Muscle of leg (tissue), 16 donors: Measurements from ENCODE around the gene FAM228B. TPM values are rescaled to one million over a fixed set of nuclear protein-coding genes. Genes with fewer than 3 reads are reported as not detected.
A peak's percentile ranks its signal among the peaks of the same experiment; 100 is the strongest.

ENCODE experiments used
- DNase-seq: peaks from one replicate; pipeline ENCODE4 v3.0.0; 2013
- H3K27ac ChIP-seq: one replicate; pipeline ENCODE4 v1.5.1; 2013; ENCODE audit warnings: mild to moderate bottlenecking, low read length, control low read depth
- H3K27me3 ChIP-seq: one replicate; pipeline ENCODE4 v1.6.1; 2013; ENCODE audit warnings: low read length; ENCODE audit not compliant: control insufficient read depth, insufficient read depth
- H3K36me3 ChIP-seq: one replicate; pipeline ENCODE4 v1.6.1; 2013; ENCODE audit warnings: low read length; ENCODE audit not compliant: control insufficient read depth, insufficient read depth
- H3K4me1 ChIP-seq: one replicate; pipeline ENCODE4 v1.6.1; 2013; ENCODE audit warnings: low read length; ENCODE audit not compliant: control insufficient read depth, insufficient read depth
- H3K4me3 ChIP-seq: one replicate; pipeline ENCODE4 v1.5.1; 2013; ENCODE audit warnings: low read length, control low read depth
- H3K9me3 ChIP-seq: replicated peaks from 2 replicates; pipeline ENCODE4 v1.6.1; 2013; ENCODE audit warnings: low read depth, low read length; ENCODE audit not compliant: control insufficient read depth
- WGBS: methylation state at CpG from one replicate; pipeline ENCODE4 v1.1.5; 2013; ENCODE audit warnings: missing lambda C conversion rate; ENCODE audit not compliant: insufficient coverage; 5-methylcytosine and 5-hydroxymethylcytosine counted together
- long read RNA-seq, 11 donors: transcript quantifications; one replicate each; lab custom pipeline, GENCODE V29; 2026
- polyA plus RNA-seq, 8 donors: library from polyadenylated mRNA; unstranded; fragments of 120-200 nt; gene quantifications; one replicate each; pipeline versions ENCODE4 v1.2.1 to v1.2.3, GENCODE V29; 2013; ENCODE audit warnings: inconsistent platforms in 1 of 8, low replicate concordance in 1 of 8; ENCODE audit not compliant: insufficient read length in 8 of 8, insufficient read depth in 1 of 8
- total RNA-seq: library from RNA; stranded (reverse); fragments of 120-200 nt; gene quantifications from one replicate; pipeline ENCODE4 v1.2.4, GENCODE V29; 2013

The FAM228B gene
- 31.5 TPM for total RNA-seq
- 10 to 100 TPM; 11.2 to 17.3 (median 14.7) TPM for polyA plus RNA-seq
- long read RNA-seq, donor 1 = 0 reads
- long read RNA-seq, donor 2 = 0 reads
- long read RNA-seq, donor 3 = 0 reads
- long read RNA-seq, donor 4 = 0 reads
- long read RNA-seq, donor 5 = 0 reads
- long read RNA-seq, donor 6, partial matches to known transcripts = 0 of 1 reads
- long read RNA-seq, donor 6, other reads (novel, unspliced or antisense) = 0 of 1 reads
- long read RNA-seq, donor 7, partial matches to known transcripts = 0 of 1 reads
- long read RNA-seq, donor 7, other reads (novel, unspliced or antisense) = 0 of 1 reads
- long read RNA-seq, donor 8, partial matches to known transcripts = 0 of 2 reads
- long read RNA-seq, donor 8, other reads (novel, unspliced or antisense) = 0 of 2 reads
- long read RNA-seq, donor 9 = 0 reads
- long read RNA-seq, donor 10, partial matches to known transcripts = 0 of 2 reads
- long read RNA-seq, donor 10, other reads (novel, unspliced or antisense) = 0 of 2 reads
- long read RNA-seq, donor 11, partial matches to known transcripts = 14 of 22 reads
- long read RNA-seq, donor 11, other reads (novel, unspliced or antisense) = 8 of 22 reads

DNA sequence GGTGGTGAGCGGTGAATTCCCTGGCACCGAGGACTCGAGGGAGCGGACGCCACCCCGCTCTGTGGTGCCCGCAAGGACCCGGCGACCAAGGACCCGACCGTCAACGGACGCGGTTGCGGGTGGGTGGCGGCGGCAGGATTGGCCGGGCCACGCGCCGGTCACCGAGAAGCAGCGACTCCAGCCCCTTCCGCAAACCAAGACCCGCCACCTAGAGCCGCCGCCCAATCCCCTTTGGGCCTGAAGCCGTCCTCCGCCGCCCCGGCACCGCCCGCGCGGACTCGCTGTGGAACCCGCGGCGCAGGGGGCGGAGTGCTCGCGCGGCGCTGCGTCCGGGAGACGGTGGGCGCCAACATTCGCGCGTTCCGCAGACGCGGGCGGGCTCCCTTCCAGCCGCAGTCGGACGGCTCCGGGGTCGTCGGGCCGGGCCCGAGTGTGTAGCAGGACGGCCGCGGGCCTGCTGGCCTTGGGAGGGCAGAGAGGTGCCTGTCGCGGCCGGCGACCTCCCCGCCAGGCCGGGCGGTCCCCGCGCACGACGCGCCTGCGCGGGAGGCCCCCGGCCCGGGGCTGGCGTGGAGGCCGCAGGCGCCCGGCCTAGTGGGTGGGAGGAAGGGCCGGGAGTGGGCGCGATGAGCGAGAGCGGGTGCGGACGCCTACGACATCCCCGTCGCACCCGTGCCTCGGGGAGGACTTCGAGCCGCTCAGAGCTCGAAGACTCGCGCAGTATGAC, at the start of gene FAM228B, which contains the start of gene PFN4:
FAM228B (plus strand) TSS at position 275 of the 727 bp plus-strand sequence. CDS start 893 bp downstream, outside the sequence.
PFN4 (minus strand) TSS at position 140 of the 727 bp plus-strand sequence. CDS start 799 bp downstream, outside the sequence.
- Histone ChIP-seq H3K27ac (peak within 1 kb of the TSS; percentile 98), H3K36me3 (no peaks in the 10 kb centered on the region), H3K9me3 (no peaks in the 10 kb centered on the region), H3K4me1 (peaks cover 25% of the 10 kb centered on the region), H3K4me3 (peak within 1 kb of the TSS; percentile 58), H3K27me3 (no peaks in the 10 kb centered on the region)
- DNase-seq = peak; percentile 94
- WGBS = under 1% methylated on average over 103 of the region's 103 CpGs

DNA sequence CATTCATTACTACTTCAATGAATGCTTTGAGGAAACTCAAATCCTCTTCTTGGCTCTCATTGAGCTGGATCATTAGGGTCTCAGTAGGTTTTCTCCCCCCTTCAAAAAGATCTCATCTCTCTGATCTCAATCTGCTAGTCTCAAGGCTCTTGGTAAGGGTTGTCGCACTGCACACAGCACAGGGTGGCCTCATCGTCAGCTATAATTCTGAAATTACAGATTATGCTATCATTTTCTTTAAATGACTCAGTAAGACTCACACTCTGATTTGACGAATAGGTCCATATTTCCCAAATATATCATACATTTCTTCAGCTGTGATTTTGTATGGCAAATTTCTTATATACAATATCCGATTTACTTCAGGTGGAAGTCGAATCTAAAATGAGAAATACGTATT, 49.5 kb upstream of the FAM228B start:
- Histone ChIP-seq H3K36me3 (peaks cover 43% of the 10 kb centered on the region), H3K27ac (no peak overlapping the region), H3K9me3 (no peaks in the 10 kb centered on the region), H3K4me3 (no peak overlapping the region), H3K4me1 (peaks cover 10% of the 10 kb centered on the region), H3K27me3 (no peaks in the 10 kb centered on the region)
- no CpG with 5 or more reads among the region's 6 CpGs for WGBS
- no peak for DNase-seq

DNA sequence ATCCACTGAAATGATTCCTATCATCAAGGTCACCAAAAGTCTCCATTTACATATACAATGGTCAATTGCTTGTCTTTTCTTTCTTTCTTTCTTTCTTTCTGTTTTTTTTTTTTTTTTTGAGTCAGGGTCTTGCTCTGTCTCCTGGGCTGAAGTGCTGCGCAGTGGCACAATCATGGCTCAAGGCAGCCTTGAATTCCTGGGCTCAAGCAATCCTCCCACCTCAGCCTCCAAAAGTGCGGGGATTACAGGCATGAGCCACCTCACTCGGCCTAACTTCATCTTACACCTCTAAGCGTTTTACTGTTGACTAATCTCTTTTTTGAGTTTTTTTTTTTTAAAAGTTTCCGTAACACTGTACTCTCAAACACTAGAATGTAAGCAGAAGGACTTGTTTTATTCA, 48.0 kb upstream of the FAM228B start:
- WGBS = no CpG with 5 or more reads among the region's 5 CpGs

DNA sequence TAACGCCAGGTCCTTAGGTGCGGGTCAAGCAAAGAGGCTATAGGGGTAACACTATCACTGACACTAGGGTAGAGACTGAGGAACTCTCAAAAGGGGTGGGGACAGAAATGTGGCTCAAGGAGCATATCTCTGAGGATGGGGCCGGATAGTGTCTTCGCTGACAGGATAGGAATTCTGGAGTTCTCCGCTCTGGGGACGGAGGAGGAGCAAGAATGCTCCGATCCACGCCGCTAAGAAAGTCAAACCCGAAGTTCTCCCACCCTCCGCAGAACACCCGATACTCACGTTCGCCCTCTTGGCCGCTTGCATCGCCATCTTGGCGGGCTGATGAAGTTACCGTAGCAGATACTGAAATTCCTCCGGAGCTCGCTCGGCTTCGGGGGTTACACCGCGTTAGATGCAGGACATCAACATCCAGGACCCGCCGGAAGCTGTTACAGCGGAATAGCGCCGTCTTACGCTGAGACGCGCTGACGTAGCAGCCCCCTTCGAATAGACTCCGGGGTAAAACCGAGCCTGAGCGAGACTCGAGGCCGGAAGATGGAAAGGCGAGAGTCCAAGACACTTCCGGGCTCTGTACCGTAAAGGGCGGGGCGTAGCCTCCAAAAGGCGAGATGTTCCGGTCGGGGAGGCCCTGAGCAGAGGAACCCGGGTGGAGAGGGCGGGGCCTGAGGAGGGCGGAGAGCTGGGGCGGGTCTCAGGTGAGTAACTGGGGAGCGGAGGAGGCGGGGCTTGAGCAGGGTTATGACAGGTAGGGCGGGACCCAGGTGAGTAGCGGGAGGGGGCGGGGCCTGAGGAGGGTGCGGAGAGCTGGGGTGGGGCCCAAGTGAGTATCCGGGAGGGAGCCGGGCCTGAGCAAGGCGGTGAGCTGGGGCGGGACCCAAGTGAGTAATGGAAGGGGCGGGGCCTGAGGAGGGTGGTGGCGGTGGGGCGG, 47.1 kb upstream of the FAM228B start, which contains the start of gene SF3B6:
SF3B6 (minus strand) TSS at position 412 of the 934 bp plus-strand sequence; CDS start at position 315, 97 bp downstream.
- DNase-seq = peak; percentile 99
- under 1% methylated on average over 60 of the region's 64 CpGs for WGBS

More for the DNA sequence above, 48.0 kb upstream of the FAM228B start:
- H3K36me3 ChIP-seq = peaks cover 39% of the 10 kb centered on the region
- H3K4me1 ChIP-seq = peaks cover 12% of the 10 kb centered on the region
- DNase-seq = no peak
- H3K9me3 ChIP-seq = no peaks in the 10 kb centered on the region
- H3K4me3 ChIP-seq = peak overlapping the region; percentile 89
- no peaks in the 10 kb centered on the region for H3K27me3 ChIP-seq
- H3K27ac ChIP-seq = no peak overlapping the region

DNA sequence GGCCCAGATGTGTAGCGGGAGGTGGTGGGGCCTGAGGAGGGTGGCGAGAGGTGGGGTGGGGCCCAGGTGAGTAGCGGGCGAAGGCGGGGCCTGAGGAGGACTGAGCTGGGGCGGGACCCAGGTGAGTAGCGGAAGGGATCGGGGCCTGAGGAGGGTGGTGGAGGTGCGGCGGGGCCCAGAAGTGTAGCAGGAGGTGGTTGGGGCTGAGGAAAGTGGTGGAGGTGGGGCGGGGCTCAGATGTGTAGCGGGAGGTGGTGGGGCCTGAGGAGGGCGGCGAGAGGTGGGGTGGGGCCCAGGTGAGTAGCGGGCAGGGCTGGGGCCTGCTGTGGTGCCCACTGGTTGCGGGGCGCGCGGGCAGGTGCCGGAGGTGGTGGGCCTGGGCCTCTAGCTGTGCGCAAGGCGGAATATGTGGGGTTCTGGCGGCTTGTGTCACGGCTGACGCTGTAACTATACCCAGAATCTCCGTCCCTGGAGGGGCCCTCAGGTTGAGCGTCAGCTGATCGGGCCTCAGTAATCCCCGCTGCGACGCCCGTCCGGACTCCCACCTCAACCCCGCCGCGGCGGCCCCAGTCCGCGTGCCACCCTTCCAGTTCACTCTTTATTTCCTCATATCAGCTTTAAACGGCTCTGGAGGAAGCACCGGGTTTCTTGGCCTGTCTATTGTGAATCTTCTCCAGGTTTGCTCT, 46.3 kb upstream of the FAM228B start:
- WGBS = 11% methylated on average over 36 of the region's 41 CpGs
- H3K27ac ChIP-seq = peak overlapping the region; percentile 94
- H3K36me3 ChIP-seq = peaks cover 39% of the 10 kb centered on the region
- H3K27me3 ChIP-seq = no peaks in the 10 kb centered on the region
- DNase-seq = peak; percentile 44
- peaks cover 21% of the 10 kb centered on the region for H3K4me1 ChIP-seq
- peak overlapping the region; percentile 89 for H3K4me3 ChIP-seq
- no peaks in the 10 kb centered on the region for H3K9me3 ChIP-seq

More for the DNA sequence above, 47.1 kb upstream of the FAM228B start, which contains the start of gene SF3B6:
- peak within 1 kb of the TSS; percentile 89 for H3K4me3 ChIP-seq
- no peaks in the 10 kb centered on the region for H3K9me3 ChIP-seq
- peak within 1 kb of the TSS; percentile 94 for H3K27ac ChIP-seq
- no peaks in the 10 kb centered on the region for H3K27me3 ChIP-seq
- H3K4me1 ChIP-seq = peaks cover 17% of the 10 kb centered on the region
- H3K36me3 ChIP-seq = peaks cover 42% of the 10 kb centered on the region

DNA sequence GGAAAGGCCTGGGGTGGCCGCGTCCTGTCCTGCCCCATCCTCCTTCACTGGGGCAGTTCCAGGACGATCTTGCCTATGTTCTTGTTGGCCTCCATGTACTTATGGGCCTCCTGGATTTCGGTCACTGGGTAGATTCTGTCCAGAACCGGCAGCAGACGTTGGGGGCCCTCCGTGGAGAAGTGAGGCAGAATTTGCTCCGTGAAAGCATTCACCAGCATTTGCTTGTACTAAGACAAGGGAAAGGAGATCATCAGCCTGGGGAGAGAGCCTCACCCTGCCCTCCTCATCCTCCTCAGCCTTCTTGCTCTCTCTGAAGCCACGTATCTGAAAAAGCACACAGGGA, 45.8 kb upstream of the FAM228B start:
- no peak for DNase-seq

DNA sequence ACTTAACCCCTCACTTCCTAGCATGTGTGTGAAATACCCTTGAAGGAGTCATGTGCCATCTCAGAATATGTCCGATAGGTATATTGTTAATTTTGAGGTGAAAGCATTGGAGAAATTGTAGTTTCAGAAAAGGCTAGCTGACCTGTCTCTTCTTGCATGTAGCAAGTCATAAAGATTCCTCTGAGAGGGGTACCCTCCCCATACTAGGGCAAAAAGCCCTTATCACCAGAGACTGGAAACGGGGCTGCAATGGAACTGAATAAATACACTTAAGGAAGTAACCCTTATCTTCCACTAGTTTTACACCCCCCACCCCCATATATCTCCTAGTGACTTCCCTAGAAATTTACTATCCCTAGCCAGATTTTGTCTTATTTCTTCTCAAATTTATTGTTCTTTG, 45.4 kb upstream of the FAM228B start:
- no peaks in the 10 kb centered on the region for H3K9me3 ChIP-seq
- no peak for DNase-seq
- peaks cover 39% of the 10 kb centered on the region for H3K36me3 ChIP-seq
- H3K27me3 ChIP-seq = no peaks in the 10 kb centered on the region
- H3K4me1 ChIP-seq = peaks cover 26% of the 10 kb centered on the region
- no CpG with 5 or more reads among the region's 2 CpGs for WGBS
- no peak overlapping the region for H3K4me3 ChIP-seq
- H3K27ac ChIP-seq = no peak overlapping the region

More for the DNA sequence above, 45.8 kb upstream of the FAM228B start:
- peaks cover 23% of the 10 kb centered on the region for H3K4me1 ChIP-seq
- WGBS = 11% methylated on average over 6 of the region's 9 CpGs
- no peaks in the 10 kb centered on the region for H3K27me3 ChIP-seq
- peak overlapping the region; percentile 89 for H3K4me3 ChIP-seq
- no peaks in the 10 kb centered on the region for H3K9me3 ChIP-seq
- H3K27ac ChIP-seq = peak overlapping the region; percentile 94
- peaks cover 40% of the 10 kb centered on the region for H3K36me3 ChIP-seq

DNA sequence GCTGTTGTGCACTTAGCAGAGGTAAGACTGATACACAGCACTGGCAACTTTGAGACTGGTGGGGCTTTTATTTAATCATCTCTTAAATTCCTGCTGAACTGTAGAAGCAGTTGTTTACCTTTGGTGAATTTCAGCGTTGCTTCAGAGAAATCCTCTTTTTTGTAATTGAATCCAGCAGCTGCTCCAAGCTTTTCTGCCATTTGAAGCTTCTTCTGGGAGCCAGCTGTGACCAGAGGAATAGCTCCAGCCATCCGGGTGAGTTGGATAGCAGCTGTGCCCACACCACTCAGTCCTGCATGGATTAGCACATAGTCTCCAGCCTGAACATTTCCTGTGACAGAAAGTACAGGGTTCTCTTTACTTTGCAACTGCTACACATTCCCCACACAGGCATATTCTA, 42.6 kb upstream of the FAM228B start:
- Histone ChIP-seq H3K4me1 (peaks cover 36% of the 10 kb centered on the region), H3K36me3 (peaks cover 35% of the 10 kb centered on the region), H3K9me3 (no peaks in the 10 kb centered on the region), H3K4me3 (no peak overlapping the region), H3K27ac (peak overlapping the region; percentile 85), H3K27me3 (no peaks in the 10 kb centered on the region)
- 27% methylated on average over 2 of the region's 2 CpGs for WGBS
- peak; percentile 77 for DNase-seq
